ENCODE measurements around the gene TMEM186.

- no peak for TF ChIP-seq EZH2 (IDR thresholded peaks at IDR 0.05; ENCODE audit: insufficient read depth, low read length)
- TF ChIP-seq CTCF (IDR thresholded peaks at IDR 0.05; ENCODE audit: insufficient read depth, low read depth, low read length) = no peak
Observed at GRCh38 chr16:8781797-8782196, 15.6 kb downstream of the TMEM186 start.
